ENCODE measurements around the gene VWA5B1.

DNA sequence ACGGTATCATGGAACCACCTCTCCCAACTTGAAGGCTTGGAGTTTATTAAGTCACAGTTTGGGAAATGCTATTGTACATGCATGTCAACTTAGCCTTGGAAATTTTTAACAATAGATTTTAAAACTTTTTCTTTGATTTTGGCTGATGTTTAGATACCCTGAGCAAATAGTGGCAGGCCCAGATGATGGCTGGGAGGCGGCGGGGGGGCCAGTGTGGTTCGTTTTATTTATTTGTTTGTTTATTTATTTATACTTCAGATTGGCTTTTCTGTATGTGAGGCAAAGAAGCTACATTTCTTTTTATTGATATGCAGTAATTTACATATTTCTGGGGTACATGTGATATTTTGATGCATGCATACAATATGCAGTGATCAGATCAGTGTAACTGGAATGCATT lies 82.0 kb downstream of the VWA5B1 start:
- no peak for TF ChIP-seq SUZ12 (IDR thresholded peaks at IDR 0.05; ENCODE audit: extremely low read depth, insufficient read depth, insufficient read length)
- TF ChIP-seq ZNF274 (IDR thresholded peaks at IDR 0.05; ENCODE audit: low read depth, low read length) = no peak
